ENCODE measurements around the gene ZNF701.
"Not testable (repeated sequence)": the region's sequence is repeated elsewhere in the genome, so short reads cannot be mapped to it uniquely, and the experiment has no call there.

DNA sequence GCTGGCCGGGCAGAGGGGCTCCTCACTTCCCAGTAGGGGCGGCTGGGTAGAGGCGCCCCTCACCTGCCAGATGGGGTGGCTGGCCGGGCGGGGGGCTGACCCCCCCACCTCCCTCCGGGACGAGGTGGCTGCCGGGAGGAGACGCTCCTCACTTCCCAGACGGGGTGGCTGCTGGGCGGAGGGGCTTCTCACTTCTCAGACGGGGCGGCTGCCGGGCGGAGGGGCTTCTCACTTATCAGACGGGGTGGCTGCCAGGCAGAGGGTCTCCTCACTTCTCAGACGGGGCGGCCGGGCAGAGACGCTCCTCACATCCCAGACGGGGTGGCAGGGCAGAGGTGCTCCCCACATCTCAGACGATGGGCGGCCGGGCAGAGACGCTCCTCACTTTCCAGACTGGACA lies 23.4 kb downstream of the ZNF701 start:
- not testable (repeated sequence) for TF ChIP-seq POLR2AphosphoS5 (IDR thresholded peaks at IDR 0.05; ENCODE audit: low read depth); SPI1 (IDR thresholded peaks at IDR 0.05; ENCODE audit: borderline replicate concordance, low read depth)
- TF ChIP-seq, protein P1, sequence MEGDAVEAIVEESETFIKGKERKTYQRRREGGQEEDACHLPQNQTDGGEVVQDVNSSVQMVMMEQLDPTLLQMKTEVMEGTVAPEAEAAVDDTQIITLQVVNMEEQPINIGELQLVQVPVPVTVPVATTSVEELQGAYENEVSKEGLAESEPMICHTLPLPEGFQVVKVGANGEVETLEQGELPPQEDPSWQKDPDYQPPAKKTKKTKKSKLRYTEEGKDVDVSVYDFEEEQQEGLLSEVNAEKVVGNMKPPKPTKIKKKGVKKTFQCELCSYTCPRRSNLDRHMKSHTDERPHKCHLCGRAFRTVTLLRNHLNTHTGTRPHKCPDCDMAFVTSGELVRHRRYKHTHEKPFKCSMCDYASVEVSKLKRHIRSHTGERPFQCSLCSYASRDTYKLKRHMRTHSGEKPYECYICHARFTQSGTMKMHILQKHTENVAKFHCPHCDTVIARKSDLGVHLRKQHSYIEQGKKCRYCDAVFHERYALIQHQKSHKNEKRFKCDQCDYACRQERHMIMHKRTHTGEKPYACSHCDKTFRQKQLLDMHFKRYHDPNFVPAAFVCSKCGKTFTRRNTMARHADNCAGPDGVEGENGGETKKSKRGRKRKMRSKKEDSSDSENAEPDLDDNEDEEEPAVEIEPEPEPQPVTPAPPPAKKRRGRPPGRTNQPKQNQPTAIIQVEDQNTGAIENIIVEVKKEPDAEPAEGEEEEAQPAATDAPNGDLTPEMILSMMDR (IDR thresholded peaks at IDR 0.05; ENCODE audit: insufficient read depth, low read length), result not testable (repeated sequence)
- TF ChIP-seq, protein P2, sequence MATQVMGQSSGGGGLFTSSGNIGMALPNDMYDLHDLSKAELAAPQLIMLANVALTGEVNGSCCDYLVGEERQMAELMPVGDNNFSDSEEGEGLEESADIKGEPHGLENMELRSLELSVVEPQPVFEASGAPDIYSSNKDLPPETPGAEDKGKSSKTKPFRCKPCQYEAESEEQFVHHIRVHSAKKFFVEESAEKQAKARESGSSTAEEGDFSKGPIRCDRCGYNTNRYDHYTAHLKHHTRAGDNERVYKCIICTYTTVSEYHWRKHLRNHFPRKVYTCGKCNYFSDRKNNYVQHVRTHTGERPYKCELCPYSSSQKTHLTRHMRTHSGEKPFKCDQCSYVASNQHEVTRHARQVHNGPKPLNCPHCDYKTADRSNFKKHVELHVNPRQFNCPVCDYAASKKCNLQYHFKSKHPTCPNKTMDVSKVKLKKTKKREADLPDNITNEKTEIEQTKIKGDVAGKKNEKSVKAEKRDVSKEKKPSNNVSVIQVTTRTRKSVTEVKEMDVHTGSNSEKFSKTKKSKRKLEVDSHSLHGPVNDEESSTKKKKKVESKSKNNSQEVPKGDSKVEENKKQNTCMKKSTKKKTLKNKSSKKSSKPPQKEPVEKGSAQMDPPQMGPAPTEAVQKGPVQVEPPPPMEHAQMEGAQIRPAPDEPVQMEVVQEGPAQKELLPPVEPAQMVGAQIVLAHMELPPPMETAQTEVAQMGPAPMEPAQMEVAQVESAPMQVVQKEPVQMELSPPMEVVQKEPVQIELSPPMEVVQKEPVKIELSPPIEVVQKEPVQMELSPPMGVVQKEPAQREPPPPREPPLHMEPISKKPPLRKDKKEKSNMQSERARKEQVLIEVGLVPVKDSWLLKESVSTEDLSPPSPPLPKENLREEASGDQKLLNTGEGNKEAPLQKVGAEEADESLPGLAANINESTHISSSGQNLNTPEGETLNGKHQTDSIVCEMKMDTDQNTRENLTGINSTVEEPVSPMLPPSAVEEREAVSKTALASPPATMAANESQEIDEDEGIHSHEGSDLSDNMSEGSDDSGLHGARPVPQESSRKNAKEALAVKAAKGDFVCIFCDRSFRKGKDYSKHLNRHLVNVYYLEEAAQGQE (IDR thresholded peaks at IDR 0.05; ENCODE audit: insufficient replicate concordance, low read depth), result not testable (repeated sequence)
